ENCODE results near the gene SLC28A3. TPM values are rescaled to one million over a fixed set of nuclear protein-coding genes. Genes with fewer than 3 reads are reported as not detected.

The SLC28A3 gene
- total RNA-seq, 1 experiment from 2014 or later = not detected

GRCh38 chr9:84270847-84271530 is 69.6 kb downstream of the SLC28A3 start (continued):
- TF ChIP-seq KAT7 (CRISPR knock-in tag; IDR thresholded peaks at IDR 0.05; ENCODE audit: borderline replicate concordance) (no peak), RORB (CRISPR knock-in tag; IDR thresholded peaks at IDR 0.05) (no peak), ZNF138 (CRISPR knock-in tag; conservative IDR thresholded peaks at IDR 0.05) (no peak)

GRCh38 chr9:84266087-84266561 is 74.4 kb downstream of the SLC28A3 start:
- Mint-ChIP-seq H3K27me3 (ENCODE audit: low read depth) (peaks cover under 1% of the 10 kb centered on the region; the same call in 1 of the 2 replicates), H3K9me3 (no peaks in the 10 kb centered on the region; the same call in 1 of the 2 replicates), H3K27ac (no peak overlapping the region), H3K36me3 (no peaks in the 10 kb centered on the region), H3K4me3 (no peak overlapping the region), H3K4me1 (peaks cover 21% of the 10 kb centered on the region)
- ChIA-PET POLR2A (no interaction called here), CTCF (interaction anchor here (0.9 to 1.0 kb wide), 3 partner anchors 28 to 49 kb away, joined by 3 read pairs; no protein-coding TSS in a partner anchor)
- ATAC-seq (peak; percentile 84), DNase-seq (ENCODE audit: low spot score) (peak; percentile 35)
- TF ChIP-seq ZNF281 (CRISPR knock-in tag; IDR thresholded peaks at IDR 0.05) (no peak), USF2 (CRISPR knock-in tag; IDR thresholded peaks at IDR 0.05) (peak; percentile 72)

GRCh38 chr9:84264307-84265029 is 76.1 kb downstream of the SLC28A3 start:
- TF ChIP-seq JAZF1 (CRISPR knock-in tag; IDR thresholded peaks at IDR 0.05) (no peak), IRF2 (CRISPR knock-in tag; IDR thresholded peaks at IDR 0.05; ENCODE audit: borderline replicate concordance, low read depth) (no peak), CTCF (IDR thresholded peaks at IDR 0.05) (no peak), NR2C2 (CRISPR knock-in tag; IDR thresholded peaks at IDR 0.05) (no peak), MAX (CRISPR knock-in tag; IDR thresholded peaks at IDR 0.05) (no peak), AR (CRISPR knock-in tag; IDR thresholded peaks at IDR 0.05) (no peak), TCF7 (CRISPR knock-in tag; IDR thresholded peaks at IDR 0.05; ENCODE audit: low read depth) (no peak), GRHL2 (CRISPR knock-in tag; IDR thresholded peaks at IDR 0.05; ENCODE audit: insufficient replicate concordance, severe bottlenecking) (no peak), CDX4 (CRISPR knock-in tag; IDR thresholded peaks at IDR 0.05; ENCODE audit: borderline replicate concordance) (no peak), MYBL2 (CRISPR knock-in tag; IDR thresholded peaks at IDR 0.05) (no peak), E2F4 (CRISPR knock-in tag; IDR thresholded peaks at IDR 0.05; ENCODE audit: borderline replicate concordance, low read depth) (no peak)
- Mint-ChIP-seq H3K27ac (no peak overlapping the region), H3K27me3 (ENCODE audit: low read depth) (peaks cover 8% of the 10 kb centered on the region), H3K4me3 (no peak overlapping the region), H3K36me3 (no peaks in the 10 kb centered on the region), H3K9me3 (no peaks in the 10 kb centered on the region; the same call in 1 of the 2 replicates), H3K4me1 (peaks cover 6% of the 10 kb centered on the region)
- ChIA-PET POLR2A (interaction anchor here (0.8 kb wide), 1 partner anchor 284 kb away, joined by 3 read pairs; the partner anchor contains the start of gene HNRNPK), CTCF (interaction anchor here (1.4 kb wide), 1 partner anchor 51 kb away, joined by 4 read pairs; no protein-coding TSS in a partner anchor)
- no peak for ATAC-seq
- DNase-seq (ENCODE audit: low spot score) = no peak

Measured in WTC11 (cell line).